Mucosa of descending colon (tissue), 3 donors: ENCODE measurements around the gene GRIK5. TPM values are rescaled to one million over a fixed set of nuclear protein-coding genes. Genes with fewer than 3 reads are reported as not detected.

Source experiments
- ATAC-seq: fragments of 200-7000 bp; cut with Tn5 transposase; one replicate; pipeline ENCODE4 v1.9.1; 2020; ENCODE audit warnings: mild to moderate bottlenecking, moderate library complexity
- DNase-seq, 3 donors: peaks; one replicate each; pipeline ENCODE4 v3.0.0-alpha.2; 2020
- H3K36me3 ChIP-seq: fragments of 200-600 bp; one replicate; pipeline ENCODE4 v1.8.0; 2021; ENCODE audit warnings: low read depth, mild to moderate bottlenecking
- H3K4me1 ChIP-seq: fragments of 200-600 bp; one replicate; pipeline ENCODE4 v1.8.0; 2021; ENCODE audit warnings: low read depth, mild to moderate bottlenecking
- H3K4me3 ChIP-seq: fragments of 200-600 bp; one replicate; pipeline ENCODE4 v1.8.0; 2021; ENCODE audit warnings: mild to moderate bottlenecking
- H3K9me3 ChIP-seq: fragments of 200-600 bp; one replicate; pipeline ENCODE4 v1.8.0; 2021; ENCODE audit warnings: mild to moderate bottlenecking
- intact Hi-C, 2 donors: fragments of 100-400 bp; cut with DNase I in 1 of 2; cut with micrococcal nuclease in 1 of 2; formaldehyde crosslinking; loops; one replicate each; pipeline versions ENCODE4 v1.11.0 to v1.11.1; 2022; cut with DNase I, micrococcal nuclease
- total RNA-seq, 3 donors: library from RNA; stranded (reverse); fragmentation: NEBNext Ultra II Directional in 2 of 3; extraction: Animal tissue kit (Norgen Biotek cat#: 25700) in 2 of 3; gene quantifications; one replicate each; pipeline versions ENCODE4 v1.2.1 to v1.2.4, GENCODE V29; 2021 to 2023
- TF ChIP-seq, protein P1 (sequence below): fragments of 200-600 bp; IDR thresholded peaks from one replicate; pipeline ENCODE4 v1.8.0; 2022; ENCODE audit warnings: antibody characterized with exemption, mild to moderate bottlenecking
- donor health status: DM: no; HTN: no; CAD: no; lungs with moderate emphysema.
- donor health status: DM: no; HTN: no; CAD: no.
- donor health status: DM: no; HTN: yes; CAD: no.

GRIK5 gene
- total RNA-seq, 3 donors from 2014 or later = 0.67 to 25.8 (median 2.0) TPM

DNA sequence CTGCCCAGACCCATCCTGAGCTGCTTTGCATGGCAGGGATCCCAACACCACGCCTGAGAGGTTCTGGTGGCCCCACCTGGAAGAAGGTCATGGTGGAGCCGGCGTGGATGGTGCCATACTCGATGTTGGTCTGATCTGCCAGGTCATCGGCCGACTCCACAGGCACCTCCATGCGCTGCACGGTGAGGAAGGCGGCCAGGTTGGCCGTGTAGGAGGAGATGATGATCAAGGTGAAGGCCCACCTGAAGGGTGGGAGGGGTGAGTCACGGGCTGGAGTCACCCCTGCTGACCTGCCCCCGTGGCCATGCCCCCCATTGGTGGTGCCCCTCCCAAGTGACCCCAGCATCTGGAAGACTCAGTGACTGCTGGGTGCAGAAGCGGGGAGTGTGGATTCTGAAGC lies 63.4 kb downstream of the GRIK5 start:
- no peaks in the 10 kb centered on the region for H3K9me3 ChIP-seq
- TF ChIP-seq, protein P1, sequence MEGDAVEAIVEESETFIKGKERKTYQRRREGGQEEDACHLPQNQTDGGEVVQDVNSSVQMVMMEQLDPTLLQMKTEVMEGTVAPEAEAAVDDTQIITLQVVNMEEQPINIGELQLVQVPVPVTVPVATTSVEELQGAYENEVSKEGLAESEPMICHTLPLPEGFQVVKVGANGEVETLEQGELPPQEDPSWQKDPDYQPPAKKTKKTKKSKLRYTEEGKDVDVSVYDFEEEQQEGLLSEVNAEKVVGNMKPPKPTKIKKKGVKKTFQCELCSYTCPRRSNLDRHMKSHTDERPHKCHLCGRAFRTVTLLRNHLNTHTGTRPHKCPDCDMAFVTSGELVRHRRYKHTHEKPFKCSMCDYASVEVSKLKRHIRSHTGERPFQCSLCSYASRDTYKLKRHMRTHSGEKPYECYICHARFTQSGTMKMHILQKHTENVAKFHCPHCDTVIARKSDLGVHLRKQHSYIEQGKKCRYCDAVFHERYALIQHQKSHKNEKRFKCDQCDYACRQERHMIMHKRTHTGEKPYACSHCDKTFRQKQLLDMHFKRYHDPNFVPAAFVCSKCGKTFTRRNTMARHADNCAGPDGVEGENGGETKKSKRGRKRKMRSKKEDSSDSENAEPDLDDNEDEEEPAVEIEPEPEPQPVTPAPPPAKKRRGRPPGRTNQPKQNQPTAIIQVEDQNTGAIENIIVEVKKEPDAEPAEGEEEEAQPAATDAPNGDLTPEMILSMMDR = no peak
- H3K4me1 ChIP-seq = no peaks in the 10 kb centered on the region
- no peak overlapping the region for H3K4me3 ChIP-seq
- H3K36me3 ChIP-seq = no peaks in the 10 kb centered on the region
- no peak for ATAC-seq
- intact Hi-C loops = no loop called here
- no peak for DNase-seq

- TF ChIP-seq, protein P1 = no peak
- Histone ChIP-seq H3K4me3 (no peak overlapping the region), H3K9me3 (no peaks in the 10 kb centered on the region), H3K4me1 (no peaks in the 10 kb centered on the region), H3K36me3 (no peaks in the 10 kb centered on the region)
- DNase-seq (no peak), ATAC-seq (no peak)
- intact Hi-C loops = no loop called here
These were observed 64.5 kb downstream of the GRIK5 start for GRCh38 chr19:42005504-42005903.

- H3K4me1 ChIP-seq = no peaks in the 10 kb centered on the region
- ATAC-seq = no peak
- TF ChIP-seq, protein P1 = no peak
- intact Hi-C loops = no loop called here
- H3K9me3 ChIP-seq = no peaks in the 10 kb centered on the region
- no peak overlapping the region for H3K4me3 ChIP-seq
- no peaks in the 10 kb centered on the region for H3K36me3 ChIP-seq
- no peak for DNase-seq
These were observed 66.3 kb downstream of the GRIK5 start for GRCh38 chr19:42003506-42004294.

DNA sequence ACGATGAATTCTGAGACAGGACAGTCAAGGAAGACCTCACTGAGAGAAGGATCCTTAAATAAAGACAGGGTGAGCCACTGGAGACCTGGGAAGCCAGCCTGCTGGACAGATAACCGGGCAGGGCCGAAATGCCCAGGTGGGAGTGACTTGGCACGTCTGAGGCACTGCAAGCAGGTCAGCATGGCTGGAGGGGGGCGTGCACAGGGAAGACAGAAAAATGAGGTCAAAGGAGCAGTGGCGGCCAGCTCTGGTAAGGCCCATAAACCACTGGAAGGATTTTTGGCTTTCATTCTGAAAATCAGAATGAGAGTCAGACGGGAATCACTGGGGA lies 70.2 kb downstream of the GRIK5 start:
- DNase-seq (peak in 1 of 3 donors; percentile 27), ATAC-seq (no peak)
- H3K36me3 ChIP-seq = no peaks in the 10 kb centered on the region
- H3K4me1 ChIP-seq = no peaks in the 10 kb centered on the region
- no peak overlapping the region for H3K4me3 ChIP-seq
- TF ChIP-seq, protein P1 = no peak
- intact Hi-C loops = no loop called here
- no peaks in the 10 kb centered on the region for H3K9me3 ChIP-seq

- DNase-seq (peak in 1 of 3 donors; percentile 15), ATAC-seq (no peak)
- TF ChIP-seq, protein P1 = no peak
- Histone ChIP-seq H3K4me3 (no peak overlapping the region), H3K9me3 (no peaks in the 10 kb centered on the region), H3K36me3 (no peaks in the 10 kb centered on the region), H3K4me1 (no peaks in the 10 kb centered on the region)
- intact Hi-C loops = no loop called here
These were observed 70.7 kb downstream of the GRIK5 start for GRCh38 chr19:41999071-41999877.
